Trophoblast cell (in vitro differentiated cells and primary cell): ENCODE results near the gene MTURN.

Source experiments
- DNase-seq, 2 donors: peaks; one replicate each; pipeline ENCODE4 v3.0.0-alpha.2; 2016
- H2AFZ ChIP-seq: 2 replicates; pipeline ENCODE4 v1.6.1; 2013; ENCODE audit warnings: low read length, moderate library complexity, mild to moderate bottlenecking; ENCODE audit not compliant: insufficient read depth, poor library complexity
- H2AK5ac ChIP-seq: 2 replicates; pipeline ENCODE4 v1.6.1; 2013; ENCODE audit warnings: mild to moderate bottlenecking, low read length
- H2BK120ac ChIP-seq: 2 replicates; pipeline ENCODE4 v1.6.1; 2013; ENCODE audit warnings: low read length, mild to moderate bottlenecking, moderate library complexity; ENCODE audit not compliant: insufficient read depth, poor library complexity
- H2BK12ac ChIP-seq: 2 replicates; pipeline ENCODE4 v1.6.1; 2013; ENCODE audit warnings: mild to moderate bottlenecking, low read length, moderate library complexity
- H2BK5ac ChIP-seq: 2 replicates; pipeline ENCODE4 v1.6.1; 2013; ENCODE audit warnings: low read length, low read depth, moderate library complexity, mild to moderate bottlenecking; ENCODE audit not compliant: poor library complexity
- H3K14ac ChIP-seq: 2 replicates; pipeline ENCODE4 v1.6.1; 2013; ENCODE audit warnings: mild to moderate bottlenecking, low read length
- H3K18ac ChIP-seq: 2 replicates; pipeline ENCODE4 v1.6.1; 2013; ENCODE audit warnings: mild to moderate bottlenecking, low read length
- H3K23ac ChIP-seq: 2 replicates; pipeline ENCODE4 v1.6.1; 2013; ENCODE audit warnings: low read length
- H3K27ac ChIP-seq: 2 replicates; pipeline ENCODE4 v1.5.1; 2013; ENCODE audit warnings: low read depth, mild to moderate bottlenecking, inconsistent platforms, low read length, moderate library complexity
- H3K27me3 ChIP-seq: 2 replicates; pipeline ENCODE4 v1.6.1; 2013; ENCODE audit warnings: inconsistent platforms, mild to moderate bottlenecking, low read length, moderate library complexity; ENCODE audit not compliant: insufficient read depth
- H3K36me3 ChIP-seq, 2 experiments: 1 replicate in 1 of 2; 2 replicates in 1 of 2; pipeline ENCODE4 v1.6.1; 2013; ENCODE audit warnings: low read length in 2 of 2, mild to moderate bottlenecking in 2 of 2, moderate library complexity in 1 of 2; ENCODE audit not compliant: insufficient read depth in 2 of 2, control insufficient read depth in 1 of 2
- H3K4ac ChIP-seq: 2 replicates; pipeline ENCODE4 v1.6.1; 2013; ENCODE audit warnings: low read depth, mild to moderate bottlenecking, low read length, moderate library complexity
- H3K4me1 ChIP-seq, 2 experiments: 1 replicate in 1 of 2; 2 replicates in 1 of 2; pipeline ENCODE4 v1.6.1; 2013; ENCODE audit warnings: low read length in 2 of 2, mild to moderate bottlenecking in 2 of 2, moderate library complexity in 1 of 2; ENCODE audit not compliant: insufficient read depth in 2 of 2, control insufficient read depth in 1 of 2
- H3K4me2 ChIP-seq: 2 replicates; pipeline ENCODE4 v1.6.1; 2013; ENCODE audit warnings: inconsistent platforms, mild to moderate bottlenecking, low read length, moderate library complexity
- H3K4me3 ChIP-seq: 2 replicates; pipeline ENCODE4 v1.5.1; 2013; ENCODE audit warnings: mild to moderate bottlenecking, low read depth, low read length, inconsistent platforms
- H3K79me1 ChIP-seq: one replicate; pipeline ENCODE4 v1.6.1; 2013; ENCODE audit warnings: low read length
- H3K79me2 ChIP-seq: 2 replicates; pipeline ENCODE4 v1.6.1; 2013; ENCODE audit warnings: low read length, mild to moderate bottlenecking; ENCODE audit not compliant: control insufficient read depth, insufficient read depth, poor library complexity
- H3K9ac ChIP-seq: 2 replicates; pipeline ENCODE4 v1.6.1; 2013; ENCODE audit warnings: mild to moderate bottlenecking, low read length
- H3K9me3 ChIP-seq: 2 replicates; pipeline ENCODE4 v1.6.1; 2013; ENCODE audit warnings: low read depth, mild to moderate bottlenecking, control low read depth, inconsistent platforms, low read length; ENCODE audit not compliant: insufficient read depth
- H4K12ac ChIP-seq: 2 replicates; pipeline ENCODE4 v1.6.1; 2013; ENCODE audit warnings: low read depth, mild to moderate bottlenecking, low read length, moderate library complexity
- H4K8ac ChIP-seq: 2 replicates; pipeline ENCODE4 v1.6.1; 2013; ENCODE audit warnings: low read depth, mild to moderate bottlenecking, low read length, moderate library complexity
- H4K91ac ChIP-seq: one replicate; pipeline ENCODE4 v1.6.1; 2013; ENCODE audit warnings: low read depth, mild to moderate bottlenecking, low read length, moderate library complexity
- WGBS: extraction: QIAGEN DNeasy Blood & Tissue Kit; methylation state at CpG from one replicate; pipeline ENCODE4 v1.1.7; 2013; ENCODE audit warnings: missing lambda C conversion rate; ENCODE audit not compliant: insufficient read length, insufficient coverage; ENCODE audit errors: extremely low coverage; 5-methylcytosine and 5-hydroxymethylcytosine counted together

MTURN gene

GRCh38 chr7:30182814-30183213 lies 48.0 kb downstream of the MTURN start:
- Histone ChIP-seq H3K36me3 (no peaks in the 10 kb centered on the region), H3K4me1 (no peaks in the 10 kb centered on the region), H3K4me3 (no peak overlapping the region), H3K4me2 (no peak overlapping the region), H3K4ac (no peak overlapping the region), H3K14ac (no peak overlapping the region), H3K79me2 (no peaks in the 10 kb centered on the region), H4K91ac (no peak overlapping the region), H2BK120ac (no peak overlapping the region), H4K8ac (no peak overlapping the region), H3K9me3 (peaks cover 5% of the 10 kb centered on the region), H2AK5ac (no peak overlapping the region), H3K9ac (no peak overlapping the region), H2AFZ (no peak overlapping the region), H2BK12ac (no peak overlapping the region), H3K79me1 (no peaks in the 10 kb centered on the region), H3K27ac (no peak overlapping the region), H3K23ac (no peak overlapping the region), H3K27me3 (no peaks in the 10 kb centered on the region), H4K12ac (no peak overlapping the region), H3K18ac (no peak overlapping the region), H2BK5ac (no peak overlapping the region)
- no peak for DNase-seq
- no CpG with 5 or more reads among the region's 2 CpGs for WGBS

GRCh38 chr7:30183749-30184369 lies 49.1 kb downstream of the MTURN start:
- Histone ChIP-seq H3K23ac (no peak overlapping the region), H2BK5ac (no peak overlapping the region), H4K91ac (no peak overlapping the region), H3K9me3 (peaks cover 5% of the 10 kb centered on the region), H3K4ac (no peak overlapping the region), H3K18ac (no peak overlapping the region), H3K4me3 (no peak overlapping the region), H3K4me1 (no peaks in the 10 kb centered on the region), H3K79me1 (no peaks in the 10 kb centered on the region), H2BK12ac (no peak overlapping the region), H4K12ac (no peak overlapping the region), H3K9ac (no peak overlapping the region), H3K14ac (no peak overlapping the region), H3K4me2 (no peak overlapping the region), H2BK120ac (no peak overlapping the region), H4K8ac (no peak overlapping the region), H3K36me3 (no peaks in the 10 kb centered on the region), H2AK5ac (no peak overlapping the region), H3K27me3 (no peaks in the 10 kb centered on the region), H2AFZ (no peak overlapping the region), H3K79me2 (no peaks in the 10 kb centered on the region), H3K27ac (no peak overlapping the region)
- WGBS, result no CpG with 5 or more reads among the region's 4 CpGs
- peak in 1 of 2 donors; percentile 82 for DNase-seq

DNA sequence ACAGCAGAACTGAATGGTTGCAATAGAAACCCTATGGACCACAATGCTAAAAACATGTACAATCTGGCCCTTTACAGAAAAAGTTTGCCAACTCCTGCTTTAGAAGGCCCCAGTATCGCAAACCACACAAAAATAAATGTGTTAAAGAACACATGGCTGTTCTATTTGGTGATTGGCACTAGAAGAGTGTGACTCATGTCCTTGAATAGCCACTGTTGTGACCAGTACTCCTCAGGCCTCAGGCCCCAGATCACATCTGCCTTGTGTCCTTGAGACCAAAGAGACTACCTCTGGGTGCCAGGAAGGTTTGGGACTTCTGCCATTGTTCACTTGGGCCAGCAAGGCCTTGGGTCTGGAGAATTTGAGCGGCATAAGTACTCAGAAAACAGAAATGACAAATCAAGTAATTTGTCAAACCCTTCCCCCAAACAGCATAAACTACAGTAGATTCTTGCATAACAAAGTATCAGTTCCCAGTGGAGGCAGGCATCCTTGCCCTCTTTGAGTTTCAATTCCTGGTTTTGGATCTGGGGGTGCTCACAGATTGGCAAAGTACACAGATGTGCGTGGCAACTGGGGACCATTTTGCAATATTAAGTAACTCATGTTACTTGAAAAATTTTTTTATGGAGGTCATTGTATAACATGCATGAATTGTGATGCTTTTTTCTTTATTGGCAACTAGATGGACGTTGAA lies 50.2 kb downstream of the MTURN start:
- no peak overlapping the region for H3K18ac ChIP-seq
- no peak overlapping the region for H3K4me3 ChIP-seq
- no peak overlapping the region for H2BK120ac ChIP-seq
- no peak overlapping the region for H2AK5ac ChIP-seq
- H3K9me3 ChIP-seq, result peaks cover 5% of the 10 kb centered on the region
- no peaks in the 10 kb centered on the region for H3K27me3 ChIP-seq
- H3K4me1 ChIP-seq, result no peaks in the 10 kb centered on the region
- DNase-seq, result peak in 1 of 2 donors; percentile 36
- no peak overlapping the region for H3K4me2 ChIP-seq
- no peak overlapping the region for H2AFZ ChIP-seq
- H3K14ac ChIP-seq, result no peak overlapping the region
- H3K36me3 ChIP-seq, result no peaks in the 10 kb centered on the region
- H3K79me1 ChIP-seq, result no peaks in the 10 kb centered on the region
- H2BK5ac ChIP-seq, result no peak overlapping the region
- no peak overlapping the region for H4K8ac ChIP-seq
- H3K9ac ChIP-seq, result no peak overlapping the region
- no peaks in the 10 kb centered on the region for H3K79me2 ChIP-seq
- no peak overlapping the region for H2BK12ac ChIP-seq
- H3K23ac ChIP-seq, result no peak overlapping the region
- no peak overlapping the region for H3K4ac ChIP-seq
- no peak overlapping the region for H4K12ac ChIP-seq
- H3K27ac ChIP-seq, result no peak overlapping the region
- no peak overlapping the region for H4K91ac ChIP-seq
- WGBS, result no CpG with 5 or more reads among the region's 4 CpGs

DNA sequence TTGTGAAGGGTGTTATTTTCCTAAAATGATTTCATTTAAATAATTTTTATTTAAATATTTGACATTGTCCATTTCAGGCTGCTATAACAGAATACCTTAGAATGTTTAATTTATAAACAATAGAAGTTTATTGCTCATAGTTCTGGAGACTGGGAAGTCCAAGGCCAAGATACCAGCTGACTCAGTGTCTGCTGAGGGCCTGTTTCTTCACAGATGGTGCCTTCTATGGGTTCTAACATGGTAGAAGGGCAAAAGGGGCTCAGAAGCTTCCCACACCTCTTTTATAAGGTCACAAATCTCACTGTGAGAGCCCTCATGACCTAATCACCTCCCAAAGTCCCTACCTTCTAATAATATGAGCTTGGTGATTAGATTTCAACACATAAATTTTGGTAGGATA lies 50.7 kb downstream of the MTURN start:
- peak in 1 of 2 donors; percentile 7 for DNase-seq
- Histone ChIP-seq H3K79me1 (no peaks in the 10 kb centered on the region), H3K9me3 (peaks cover 5% of the 10 kb centered on the region), H3K27ac (no peak overlapping the region), H2BK12ac (no peak overlapping the region), H3K4me1 (no peaks in the 10 kb centered on the region), H3K79me2 (no peaks in the 10 kb centered on the region), H3K4me3 (no peak overlapping the region), H4K91ac (no peak overlapping the region), H2BK5ac (no peak overlapping the region), H2BK120ac (no peak overlapping the region), H3K4me2 (no peak overlapping the region), H3K23ac (no peak overlapping the region), H4K8ac (no peak overlapping the region), H3K4ac (no peak overlapping the region), H3K36me3 (no peaks in the 10 kb centered on the region), H4K12ac (no peak overlapping the region), H2AFZ (no peak overlapping the region), H2AK5ac (no peak overlapping the region), H3K9ac (no peak overlapping the region), H3K27me3 (no peaks in the 10 kb centered on the region), H3K18ac (no peak overlapping the region), H3K14ac (no peak overlapping the region)
